Liver (tissue), 3 donors: Measurements from ENCODE around the gene MTF1.
"Not testable (repeated sequence)": the region's sequence is repeated elsewhere in the genome, so short reads cannot be mapped to it uniquely, and the experiment has no call there.

Experiments used
- EGR1 ChIP-seq, 2 donors: IDR thresholded peaks; 2 replicates each; pipeline ENCODE4 v1.6.1; 2016 to 2018; ENCODE audit warnings: antibody characterized with exemption in 2 of 2, low read depth in 2 of 2
- FOXA1 ChIP-seq: IDR thresholded peaks from 2 replicates; pipeline ENCODE4 v1.6.1; 2016; ENCODE audit warnings: antibody characterized with exemption
- GABPA ChIP-seq, 2 donors: IDR thresholded peaks in 1 of 2; conservative IDR thresholded peaks in 1 of 2; 2 replicates each; pipeline ENCODE4 v1.6.1; 2016; ENCODE audit warnings: antibody characterized with exemption in 2 of 2, mild to moderate bottlenecking in 1 of 2, moderate library complexity in 1 of 2
- RXRA ChIP-seq, 2 donors: IDR thresholded peaks; 2 replicates each; pipeline ENCODE4 v1.6.1; 2017 to 2018; ENCODE audit warnings: antibody characterized with exemption in 2 of 2, mild to moderate bottlenecking in 1 of 2
- SP1 ChIP-seq: IDR thresholded peaks from 2 replicates; pipeline ENCODE4 v1.6.1; 2018; ENCODE audit warnings: antibody characterized with exemption, mild to moderate bottlenecking
- TAF1 ChIP-seq: conservative IDR thresholded peaks from 2 replicates; pipeline ENCODE4 v1.6.1; 2016; ENCODE audit warnings: antibody characterized with exemption, mild to moderate bottlenecking
- YY1 ChIP-seq: IDR thresholded peaks from 2 replicates; pipeline ENCODE4 v1.6.1; 2016; ENCODE audit warnings: antibody characterized with exemption, mild to moderate bottlenecking
- TF ChIP-seq, protein P1 (sequence below): IDR thresholded peaks from 2 replicates; pipeline ENCODE4 v1.6.1; 2016; ENCODE audit warnings: antibody characterized with exemption
- TF ChIP-seq, protein P2 (sequence below): fragments of 150-350 bp; IDR thresholded peaks from 2 replicates; pipeline ENCODE4 v1.5.1; 2017; ENCODE audit warnings: improper control_type of control experiment, low read depth, low read length; ENCODE audit not compliant: missing input control
- TF ChIP-seq, protein P3 (sequence below): IDR thresholded peaks from 2 replicates; pipeline ENCODE4 v1.6.1; 2016; ENCODE audit warnings: antibody characterized with exemption
- TF ChIP-seq, protein P4 (sequence below): IDR thresholded peaks from 2 replicates; pipeline ENCODE4 v1.6.1; 2016; ENCODE audit warnings: antibody characterized with exemption
- donor health status: healthy.
- donor health status: healthy.

DNA sequence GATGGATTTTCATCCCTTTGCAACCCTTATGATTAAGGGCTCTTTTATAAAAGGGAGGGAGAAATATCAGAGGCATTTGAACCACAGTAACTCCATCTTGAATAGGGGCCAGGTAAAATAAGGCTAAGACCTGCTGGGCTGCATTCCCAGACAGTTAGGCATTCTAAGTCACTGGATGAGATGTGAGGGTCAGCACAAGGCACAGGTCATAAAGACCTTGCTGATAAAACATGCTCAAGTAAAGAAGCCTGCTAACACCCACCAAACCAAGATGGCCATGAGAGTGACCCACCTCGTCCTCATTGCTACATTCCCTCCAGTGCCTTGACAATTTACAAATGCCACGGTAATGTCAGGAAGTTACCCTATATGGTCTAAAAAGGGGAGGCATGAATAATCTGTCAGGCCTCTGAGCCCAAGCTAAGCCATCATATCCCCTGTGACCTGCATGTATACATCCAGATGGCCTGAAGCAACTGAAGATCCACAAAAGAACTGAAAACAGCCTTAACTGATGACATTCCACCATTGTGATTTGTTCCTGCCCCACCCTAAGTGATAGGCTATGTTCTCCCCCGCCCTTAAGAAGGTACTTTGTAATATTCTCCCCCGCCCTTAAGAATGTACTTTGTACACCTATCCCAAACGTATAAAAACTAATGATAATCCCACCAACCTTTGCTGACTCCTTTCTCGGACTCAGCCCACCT lies 48.2 kb upstream of the MTF1 start:
- TF ChIP-seq, protein P1, sequence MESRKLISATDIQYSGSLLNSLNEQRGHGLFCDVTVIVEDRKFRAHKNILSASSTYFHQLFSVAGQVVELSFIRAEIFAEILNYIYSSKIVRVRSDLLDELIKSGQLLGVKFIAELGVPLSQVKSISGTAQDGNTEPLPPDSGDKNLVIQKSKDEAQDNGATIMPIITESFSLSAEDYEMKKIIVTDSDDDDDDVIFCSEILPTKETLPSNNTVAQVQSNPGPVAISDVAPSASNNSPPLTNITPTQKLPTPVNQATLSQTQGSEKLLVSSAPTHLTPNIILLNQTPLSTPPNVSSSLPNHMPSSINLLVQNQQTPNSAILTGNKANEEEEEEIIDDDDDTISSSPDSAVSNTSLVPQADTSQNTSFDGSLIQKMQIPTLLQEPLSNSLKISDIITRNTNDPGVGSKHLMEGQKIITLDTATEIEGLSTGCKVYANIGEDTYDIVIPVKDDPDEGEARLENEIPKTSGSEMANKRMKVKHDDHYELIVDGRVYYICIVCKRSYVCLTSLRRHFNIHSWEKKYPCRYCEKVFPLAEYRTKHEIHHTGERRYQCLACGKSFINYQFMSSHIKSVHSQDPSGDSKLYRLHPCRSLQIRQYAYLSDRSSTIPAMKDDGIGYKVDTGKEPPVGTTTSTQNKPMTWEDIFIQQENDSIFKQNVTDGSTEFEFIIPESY: not testable (repeated sequence)
- TF ChIP-seq, protein P2, sequence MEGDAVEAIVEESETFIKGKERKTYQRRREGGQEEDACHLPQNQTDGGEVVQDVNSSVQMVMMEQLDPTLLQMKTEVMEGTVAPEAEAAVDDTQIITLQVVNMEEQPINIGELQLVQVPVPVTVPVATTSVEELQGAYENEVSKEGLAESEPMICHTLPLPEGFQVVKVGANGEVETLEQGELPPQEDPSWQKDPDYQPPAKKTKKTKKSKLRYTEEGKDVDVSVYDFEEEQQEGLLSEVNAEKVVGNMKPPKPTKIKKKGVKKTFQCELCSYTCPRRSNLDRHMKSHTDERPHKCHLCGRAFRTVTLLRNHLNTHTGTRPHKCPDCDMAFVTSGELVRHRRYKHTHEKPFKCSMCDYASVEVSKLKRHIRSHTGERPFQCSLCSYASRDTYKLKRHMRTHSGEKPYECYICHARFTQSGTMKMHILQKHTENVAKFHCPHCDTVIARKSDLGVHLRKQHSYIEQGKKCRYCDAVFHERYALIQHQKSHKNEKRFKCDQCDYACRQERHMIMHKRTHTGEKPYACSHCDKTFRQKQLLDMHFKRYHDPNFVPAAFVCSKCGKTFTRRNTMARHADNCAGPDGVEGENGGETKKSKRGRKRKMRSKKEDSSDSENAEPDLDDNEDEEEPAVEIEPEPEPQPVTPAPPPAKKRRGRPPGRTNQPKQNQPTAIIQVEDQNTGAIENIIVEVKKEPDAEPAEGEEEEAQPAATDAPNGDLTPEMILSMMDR: not testable (repeated sequence)
- TF ChIP-seq, protein P3, sequence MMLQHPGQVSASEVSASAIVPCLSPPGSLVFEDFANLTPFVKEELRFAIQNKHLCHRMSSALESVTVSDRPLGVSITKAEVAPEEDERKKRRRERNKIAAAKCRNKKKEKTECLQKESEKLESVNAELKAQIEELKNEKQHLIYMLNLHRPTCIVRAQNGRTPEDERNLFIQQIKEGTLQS: not testable (repeated sequence)
- TF ChIP-seq TAF1; YY1; SP1; EGR1 (IDR thresholded peaks at IDR 0.05; ENCODE audit: low read depth in 2 of 2); RXRA (IDR thresholded peaks at IDR 0.05); FOXA1; GABPA (IDR thresholded peaks at IDR 0.05 in 1 of 2, conservative IDR thresholded peaks at IDR 0.05 in 1 of 2): not testable (repeated sequence)
- TF ChIP-seq, protein P4, sequence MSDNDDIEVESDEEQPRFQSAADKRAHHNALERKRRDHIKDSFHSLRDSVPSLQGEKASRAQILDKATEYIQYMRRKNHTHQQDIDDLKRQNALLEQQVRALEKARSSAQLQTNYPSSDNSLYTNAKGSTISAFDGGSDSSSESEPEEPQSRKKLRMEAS: not testable (repeated sequence)
